Measurements from ENCODE around the gene ZNF451.

ZNF451 gene

GRCh38 chr6:57147401-57147800 is 57.4 kb downstream of the ZNF451 start:
- FAIRE-seq (no peak), DNase-seq (ENCODE audit: insufficient read length, low spot score) (no peak)
- no peak for TF ChIP-seq PAX5 (IDR thresholded peaks at IDR 0.05; ENCODE audit: insufficient read depth, low read length, severe bottlenecking)
- no peak for TF ChIP-seq POU2F2 (IDR thresholded peaks at IDR 0.05; ENCODE audit: low read depth, low read length)
- no peak for TF ChIP-seq SPI1 (IDR thresholded peaks at IDR 0.05; ENCODE audit: low read depth, low read length)
- TF ChIP-seq POLR2A (IDR thresholded peaks at IDR 0.05; ENCODE audit: low read depth, low read length): no peak
- TF ChIP-seq TAF1 (IDR thresholded peaks at IDR 0.05; ENCODE audit: low read depth, low read length): no peak
- TF ChIP-seq POLR2AphosphoS5 (IDR thresholded peaks at IDR 0.05; ENCODE audit: low read depth, low read length): no peak

- FAIRE-seq: no peak
- DNase-seq (ENCODE audit: insufficient read length, low spot score): no peak
- no peak for TF ChIP-seq SPI1 (IDR thresholded peaks at IDR 0.05; ENCODE audit: low read depth, low read length)
- no peak for TF ChIP-seq POLR2A (IDR thresholded peaks at IDR 0.05; ENCODE audit: low read depth, low read length)
- no peak for TF ChIP-seq PAX5 (IDR thresholded peaks at IDR 0.05; ENCODE audit: insufficient read depth, low read length, severe bottlenecking)
- no peak for TF ChIP-seq TAF1 (IDR thresholded peaks at IDR 0.05; ENCODE audit: low read depth, low read length)
- no peak for TF ChIP-seq POLR2AphosphoS5 (IDR thresholded peaks at IDR 0.05; ENCODE audit: low read depth, low read length)
- no peak for TF ChIP-seq POU2F2 (IDR thresholded peaks at IDR 0.05; ENCODE audit: low read depth, low read length)
These were observed 58.2 kb downstream of the ZNF451 start for GRCh38 chr6:57147955-57148858.

GRCh38 chr6:57158658-57159057 is 68.7 kb downstream of the ZNF451 start:
- FAIRE-seq (no peak), DNase-seq (ENCODE audit: insufficient read length, low spot score) (no peak)
- no peak for TF ChIP-seq TAF1 (IDR thresholded peaks at IDR 0.05; ENCODE audit: low read depth, low read length)
- no peak for TF ChIP-seq POLR2A (IDR thresholded peaks at IDR 0.05; ENCODE audit: low read depth, low read length)
- TF ChIP-seq POU2F2 (IDR thresholded peaks at IDR 0.05; ENCODE audit: low read depth, low read length): no peak
- TF ChIP-seq SPI1 (IDR thresholded peaks at IDR 0.05; ENCODE audit: low read depth, low read length): no peak
- TF ChIP-seq POLR2AphosphoS5 (IDR thresholded peaks at IDR 0.05; ENCODE audit: low read depth, low read length): no peak
- TF ChIP-seq PAX5 (IDR thresholded peaks at IDR 0.05; ENCODE audit: insufficient read depth, low read length, severe bottlenecking): no peak

GRCh38 chr6:57159127-57159526 is 69.1 kb downstream of the ZNF451 start:
- TF ChIP-seq SPI1 (IDR thresholded peaks at IDR 0.05; ENCODE audit: low read depth, low read length): no peak
- TF ChIP-seq POLR2AphosphoS5 (IDR thresholded peaks at IDR 0.05; ENCODE audit: low read depth, low read length): no peak
- no peak for TF ChIP-seq TAF1 (IDR thresholded peaks at IDR 0.05; ENCODE audit: low read depth, low read length)
- no peak for TF ChIP-seq POU2F2 (IDR thresholded peaks at IDR 0.05; ENCODE audit: low read depth, low read length)
- no peak for TF ChIP-seq PAX5 (IDR thresholded peaks at IDR 0.05; ENCODE audit: insufficient read depth, low read length, severe bottlenecking)
- no peak for TF ChIP-seq POLR2A (IDR thresholded peaks at IDR 0.05; ENCODE audit: low read depth, low read length)

GRCh38 chr6:57162028-57162427 is 72.0 kb downstream of the ZNF451 start:
- DNase-seq (ENCODE audit: insufficient read length, low spot score) (no peak), FAIRE-seq (no peak)
- TF ChIP-seq POLR2A (IDR thresholded peaks at IDR 0.05; ENCODE audit: low read depth, low read length) (no peak), POU2F2 (IDR thresholded peaks at IDR 0.05; ENCODE audit: low read depth, low read length) (no peak), TAF1 (IDR thresholded peaks at IDR 0.05; ENCODE audit: low read depth, low read length) (no peak), PAX5 (IDR thresholded peaks at IDR 0.05; ENCODE audit: insufficient read depth, low read length, severe bottlenecking) (no peak), SPI1 (IDR thresholded peaks at IDR 0.05; ENCODE audit: low read depth, low read length) (no peak), POLR2AphosphoS5 (IDR thresholded peaks at IDR 0.05; ENCODE audit: low read depth, low read length) (no peak)

More at GRCh38 chr6:57159127-57159526, 69.1 kb downstream of the ZNF451 start:
- FAIRE-seq (no peak), DNase-seq (ENCODE audit: insufficient read length, low spot score) (no peak)

GRCh38 chr6:57162516-57162915 is 72.5 kb downstream of the ZNF451 start:
- TF ChIP-seq POLR2AphosphoS5 (IDR thresholded peaks at IDR 0.05; ENCODE audit: low read depth, low read length): no peak
- no peak for TF ChIP-seq POLR2A (IDR thresholded peaks at IDR 0.05; ENCODE audit: low read depth, low read length)
- no peak for TF ChIP-seq PAX5 (IDR thresholded peaks at IDR 0.05; ENCODE audit: insufficient read depth, low read length, severe bottlenecking)
- TF ChIP-seq TAF1 (IDR thresholded peaks at IDR 0.05; ENCODE audit: low read depth, low read length): no peak
- no peak for TF ChIP-seq POU2F2 (IDR thresholded peaks at IDR 0.05; ENCODE audit: low read depth, low read length)
- no peak for TF ChIP-seq SPI1 (IDR thresholded peaks at IDR 0.05; ENCODE audit: low read depth, low read length)
- FAIRE-seq (no peak), DNase-seq (ENCODE audit: insufficient read length, low spot score) (no peak)

- FAIRE-seq (no peak), DNase-seq (ENCODE audit: insufficient read length, low spot score) (no peak)
- TF ChIP-seq POU2F2 (IDR thresholded peaks at IDR 0.05; ENCODE audit: low read depth, low read length): no peak
These were observed 74.0 kb downstream of the ZNF451 start for GRCh38 chr6:57163956-57164355.

- no peak for TF ChIP-seq POLR2AphosphoS5 (IDR thresholded peaks at IDR 0.05; ENCODE audit: low read depth, low read length)
- no peak for TF ChIP-seq TAF1 (IDR thresholded peaks at IDR 0.05; ENCODE audit: low read depth, low read length)
- TF ChIP-seq PAX5 (IDR thresholded peaks at IDR 0.05; ENCODE audit: insufficient read depth, low read length, severe bottlenecking): no peak
- no peak for TF ChIP-seq POU2F2 (IDR thresholded peaks at IDR 0.05; ENCODE audit: low read depth, low read length)
- TF ChIP-seq POLR2A (IDR thresholded peaks at IDR 0.05; ENCODE audit: low read depth, low read length): no peak
- TF ChIP-seq SPI1 (IDR thresholded peaks at IDR 0.05; ENCODE audit: low read depth, low read length): no peak
- FAIRE-seq (no peak), DNase-seq (ENCODE audit: insufficient read length, low spot score) (no peak)
These were observed 75.1 kb downstream of the ZNF451 start for GRCh38 chr6:57165080-57165479.

- TF ChIP-seq POLR2AphosphoS5 (IDR thresholded peaks at IDR 0.05; ENCODE audit: low read depth, low read length) (peak; percentile 96), TAF1 (IDR thresholded peaks at IDR 0.05; ENCODE audit: low read depth, low read length) (peak; percentile 63), POLR2A (IDR thresholded peaks at IDR 0.05; ENCODE audit: low read depth, low read length) (peak; percentile 95), SPI1 (IDR thresholded peaks at IDR 0.05; ENCODE audit: low read depth, low read length) (no peak), PAX5 (IDR thresholded peaks at IDR 0.05; ENCODE audit: insufficient read depth, low read length, severe bottlenecking) (no peak), POU2F2 (IDR thresholded peaks at IDR 0.05; ENCODE audit: low read depth, low read length) (peak; percentile 42)
- FAIRE-seq: peak; percentile 85
These were observed 82.4 kb downstream of the ZNF451 start, which contains the start of gene BAG2 for GRCh38 chr6:57172136-57173055. TSS of gene BAG2 (plus strand) at chr6:57172326. CDS start at chr6:57172698, 372 bp downstream.

More at GRCh38 chr6:57172136-57173055, 82.4 kb downstream of the ZNF451 start, which contains the start of gene BAG2:
- DNase-seq (ENCODE audit: insufficient read length, low spot score): peak; percentile 74
